DOHH2 (cell line): ENCODE results near the gene CHN2.
"Not testable (repeated sequence)": the region's sequence is repeated elsewhere in the genome, so short reads cannot be mapped to it uniquely, and the experiment has no call there.

ENCODE experiments used
- CTCF ChIP-seq: fragments of 200-600 bp; sonication (generic); IDR thresholded peaks from one replicate; pipeline ENCODE4 v1.5.1; 2014; ENCODE audit warnings: antibody characterized with exemption, mild to moderate bottlenecking, low read depth, low read length; ENCODE audit not compliant: poor library complexity, severe bottlenecking
- EZH2phosphoT487 ChIP-seq: fragments of 200-600 bp; sonication (generic); IDR thresholded peaks from 2 replicates; pipeline ENCODE4 v1.6.1; 2017; ENCODE audit warnings: borderline replicate concordance, mild to moderate bottlenecking, antibody characterized with exemption, low read length, moderate library complexity, mixed read lengths

GRCh38 chr7:29263601-29264207 is 69.1 kb downstream of the CHN2 start:
- TF ChIP-seq EZH2phosphoT487, CTCF: not testable (repeated sequence)
